Tibial nerve (tissue), 4 donors: ENCODE data around the gene RPS23. TPM values are rescaled to one million over a fixed set of nuclear protein-coding genes. Genes with fewer than 3 reads are reported as not detected.
"Not testable (repeated sequence)": the region's sequence is repeated elsewhere in the genome, so short reads cannot be mapped to it uniquely, and the experiment has no call there.

ENCODE experiments used
- DNase-seq, 2 donors: peaks; one replicate each; pipeline ENCODE4 v3.0.0-alpha.2; 2019; ENCODE audit warnings: low spot score in 2 of 2
- H3K27ac ChIP-seq, 4 donors: fragments of 200-600 bp; sonication (generic) in 3 of 4; one replicate each; pipeline ENCODE4 v1.5.1; 2017 to 2019; ENCODE audit warnings: mild to moderate bottlenecking in 1 of 4
- H3K27me3 ChIP-seq, 2 donors: fragments of 200-600 bp; sonication (generic) in 1 of 2; one replicate each; pipeline versions ENCODE4 v1.5.1 to v1.6.0; 2017 to 2019
- H3K36me3 ChIP-seq, 3 donors: fragments of 200-600 bp; sonication (generic); one replicate each; pipeline ENCODE4 v1.5.1; 2018 to 2019
- H3K4me1 ChIP-seq, 4 donors: fragments of 200-600 bp; sonication (generic) in 3 of 4; one replicate each; pipeline ENCODE4 v1.5.1; 2017 to 2019
- H3K4me3 ChIP-seq, 4 donors: fragments of 200-600 bp; sonication (generic) in 3 of 4; one replicate each; pipeline ENCODE4 v1.5.1; 2017 to 2019; ENCODE audit warnings: mild to moderate bottlenecking in 1 of 4, moderate library complexity in 1 of 4
- H3K9me3 ChIP-seq, 4 donors: fragments of 200-600 bp; sonication (generic) in 3 of 4; one replicate each; pipeline ENCODE4 v1.5.1; 2017 to 2019
- EP300 ChIP-seq, 2 donors: sonication (generic); formaldehyde crosslinking; IDR thresholded peaks; one replicate each; pipeline ENCODE4 v1.6.1; 2017; ENCODE audit warnings: antibody characterized with exemption in 2 of 2, mild to moderate bottlenecking in 1 of 2
- POLR2A ChIP-seq, 2 donors: fragments of 450-650 bp; IDR thresholded peaks; one replicate each; pipeline ENCODE4 v1.6.1; 2017; ENCODE audit warnings: antibody characterized with exemption in 2 of 2, mild to moderate bottlenecking in 2 of 2, moderate library complexity in 2 of 2
- WGBS, 2 donors: methylation state at CpG; one replicate each; pipeline ENCODE4 v1.1.5; 2018; 5-methylcytosine and 5-hydroxymethylcytosine counted together
- total RNA-seq, 4 donors: library from RNA; depleted of rRNA; stranded (reverse); fragments of >200 nt; gene quantifications; one replicate each; pipeline ENCODE4 v1.1.0, GENCODE V29; 2016
- TF ChIP-seq, protein P1 (sequence below), 5 experiments: fragments of 200-600 bp in 3 of 5; fragments of 450-650 bp in 2 of 5; sonication (generic) in 3 of 5; IDR thresholded peaks; one replicate each; pipeline ENCODE4 v1.5.1; 2016 to 2019; ENCODE audit warnings: antibody characterized with exemption in 5 of 5, mild to moderate bottlenecking in 3 of 5, moderate library complexity in 2 of 5

The RPS23 gene
- total RNA-seq, 4 donors from 2014 or later: 1,823 to 2,213 (median 2,095) TPM

DNA sequence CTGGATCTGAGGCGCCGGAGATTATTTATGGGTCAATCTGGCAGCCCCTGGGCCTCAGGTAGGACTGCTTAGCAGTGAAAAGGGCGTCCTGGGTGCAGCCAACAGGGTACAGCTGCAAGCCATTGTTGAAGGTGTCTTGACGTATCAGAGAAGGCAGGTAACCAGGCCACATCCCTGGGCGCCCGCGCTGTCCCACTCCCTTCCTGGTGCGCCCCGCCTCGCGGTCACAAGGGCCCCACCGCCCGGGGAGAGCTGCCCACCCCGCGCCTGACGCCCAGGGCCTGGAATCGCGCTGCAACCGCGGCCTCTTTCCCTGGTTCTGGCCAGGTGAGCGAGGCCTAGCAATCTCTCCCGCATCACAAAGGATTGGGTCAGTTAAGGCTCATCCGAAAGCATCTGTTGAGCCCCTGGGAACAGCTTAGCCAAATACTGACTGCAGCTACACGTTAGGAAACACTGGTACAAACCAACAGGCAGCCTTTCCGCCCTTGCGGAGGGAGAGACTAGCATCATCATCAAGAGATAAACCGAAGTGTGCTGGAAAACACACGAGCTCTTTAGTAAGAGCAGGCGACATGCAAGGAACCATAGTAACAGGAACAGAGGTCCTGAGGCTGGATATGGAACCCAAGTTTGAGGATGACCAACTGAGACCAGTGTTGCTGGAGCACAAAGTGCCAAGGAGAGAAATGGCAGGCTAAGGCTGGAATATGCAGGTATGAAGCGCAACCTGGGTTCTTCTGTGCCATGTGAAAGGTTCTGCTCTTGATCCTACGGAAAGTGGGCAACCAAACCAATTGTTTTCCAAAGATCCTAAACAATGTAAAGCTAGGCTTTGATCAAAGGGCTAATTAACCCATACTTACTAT is 3.6 kb downstream of the RPS23 start:
- 80 to 81% methylated on average over 31 of the region's 31 CpGs for WGBS, 2 donors
- no peaks in the 10 kb centered on the region for H3K27me3 ChIP-seq

DNA sequence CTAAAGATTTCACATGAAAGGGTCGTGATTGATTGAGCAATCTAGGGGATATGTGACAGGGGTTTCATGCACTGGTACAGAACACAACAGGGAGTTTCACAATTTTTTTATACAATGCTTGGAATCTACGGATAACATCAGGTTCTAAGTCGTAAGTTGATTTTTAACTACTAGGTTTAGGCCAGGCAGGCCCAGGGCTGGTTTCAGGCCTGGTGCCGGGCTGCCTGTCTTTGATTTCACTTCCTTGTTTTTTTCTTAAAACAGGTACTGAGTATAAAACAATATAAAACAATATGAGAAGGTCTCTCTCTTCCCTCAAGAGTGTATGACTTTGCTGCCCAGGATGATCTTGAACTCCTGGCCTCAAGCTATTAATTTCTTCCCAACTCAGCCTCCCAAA is 4.7 kb downstream of the RPS23 start:
- WGBS, 2 donors: 83 to 87% methylated on average over 4 of the region's 4 CpGs
- Histone ChIP-seq H3K36me3 (peaks cover 0 to 63% (median 6%) of the 10 kb centered on the region in 3 donors), H3K4me1 (peaks cover 0 to 16% (median 10%) of the 10 kb centered on the region in 4 donors)
- not testable (repeated sequence) for H3K9me3 ChIP-seq, DNase-seq, H3K27ac ChIP-seq, H3K4me3 ChIP-seq, H3K27me3 ChIP-seq

More for the DNA sequence above, 3.6 kb downstream of the RPS23 start:
- H3K4me1 ChIP-seq: peaks cover 0 to 23% (median 13%) of the 10 kb centered on the region in 4 donors
- no peak for TF ChIP-seq EP300 (IDR thresholded peaks at IDR 0.05)
- no peak for TF ChIP-seq POLR2A (IDR thresholded peaks at IDR 0.05)
- TF ChIP-seq, protein P1, sequence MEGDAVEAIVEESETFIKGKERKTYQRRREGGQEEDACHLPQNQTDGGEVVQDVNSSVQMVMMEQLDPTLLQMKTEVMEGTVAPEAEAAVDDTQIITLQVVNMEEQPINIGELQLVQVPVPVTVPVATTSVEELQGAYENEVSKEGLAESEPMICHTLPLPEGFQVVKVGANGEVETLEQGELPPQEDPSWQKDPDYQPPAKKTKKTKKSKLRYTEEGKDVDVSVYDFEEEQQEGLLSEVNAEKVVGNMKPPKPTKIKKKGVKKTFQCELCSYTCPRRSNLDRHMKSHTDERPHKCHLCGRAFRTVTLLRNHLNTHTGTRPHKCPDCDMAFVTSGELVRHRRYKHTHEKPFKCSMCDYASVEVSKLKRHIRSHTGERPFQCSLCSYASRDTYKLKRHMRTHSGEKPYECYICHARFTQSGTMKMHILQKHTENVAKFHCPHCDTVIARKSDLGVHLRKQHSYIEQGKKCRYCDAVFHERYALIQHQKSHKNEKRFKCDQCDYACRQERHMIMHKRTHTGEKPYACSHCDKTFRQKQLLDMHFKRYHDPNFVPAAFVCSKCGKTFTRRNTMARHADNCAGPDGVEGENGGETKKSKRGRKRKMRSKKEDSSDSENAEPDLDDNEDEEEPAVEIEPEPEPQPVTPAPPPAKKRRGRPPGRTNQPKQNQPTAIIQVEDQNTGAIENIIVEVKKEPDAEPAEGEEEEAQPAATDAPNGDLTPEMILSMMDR (IDR thresholded peaks at IDR 0.05): no peak
- H3K4me3 ChIP-seq: no peak overlapping the region
- H3K9me3 ChIP-seq: no peaks in the 10 kb centered on the region
- H3K27ac ChIP-seq: no peak overlapping the region
- H3K36me3 ChIP-seq: peaks cover 0 to 52% (median 6%) of the 10 kb centered on the region in 3 donors
- no peak for DNase-seq

DNA sequence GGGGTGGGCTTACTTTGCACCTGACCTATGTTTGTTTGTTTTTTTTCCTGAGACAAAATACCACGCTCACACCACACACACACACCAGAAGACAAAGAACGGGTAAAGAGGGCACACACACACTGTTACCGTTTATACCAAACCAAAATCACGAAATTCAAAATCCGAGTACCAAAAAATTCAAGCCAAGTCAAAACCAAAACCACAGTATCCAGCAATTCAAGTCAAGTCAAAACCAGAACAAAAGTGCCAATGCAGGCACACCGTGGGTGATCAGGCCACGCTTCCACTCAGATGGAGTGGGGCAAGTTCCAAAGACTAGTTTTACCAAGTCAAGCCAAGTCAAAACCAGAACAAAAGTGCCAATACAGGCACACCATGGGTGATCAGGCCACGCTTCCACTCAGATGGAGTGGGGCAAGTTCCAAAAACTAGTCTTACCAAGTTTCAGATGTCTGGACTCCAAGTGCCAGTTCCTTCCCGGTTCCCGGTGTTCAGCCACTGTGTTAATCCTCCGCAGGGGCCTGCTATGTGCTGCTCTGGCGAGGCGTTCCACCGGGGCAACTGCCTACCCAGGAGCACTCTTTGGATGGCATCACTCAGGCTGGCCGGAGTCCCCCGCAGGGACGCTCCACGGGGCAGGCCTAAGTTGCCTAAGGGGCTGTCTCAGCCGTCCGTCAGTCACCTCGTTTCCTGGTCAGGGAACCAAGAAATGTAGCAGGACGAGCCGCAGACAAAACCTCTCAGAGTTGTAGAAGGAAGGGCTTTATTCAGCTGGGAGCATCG is 5.4 kb downstream of the RPS23 start:
- H3K4me3 ChIP-seq, H3K27me3 ChIP-seq, H3K9me3 ChIP-seq, H3K27ac ChIP-seq, DNase-seq: not testable (repeated sequence)
- Histone ChIP-seq H3K36me3 (peaks cover 0 to 70% (median 6%) of the 10 kb centered on the region in 3 donors), H3K4me1 (peaks cover 0 to 16% (median 10%) of the 10 kb centered on the region in 4 donors)
- WGBS, 2 donors: 84 to 85% methylated on average over 24 of the region's 24 CpGs

DNA sequence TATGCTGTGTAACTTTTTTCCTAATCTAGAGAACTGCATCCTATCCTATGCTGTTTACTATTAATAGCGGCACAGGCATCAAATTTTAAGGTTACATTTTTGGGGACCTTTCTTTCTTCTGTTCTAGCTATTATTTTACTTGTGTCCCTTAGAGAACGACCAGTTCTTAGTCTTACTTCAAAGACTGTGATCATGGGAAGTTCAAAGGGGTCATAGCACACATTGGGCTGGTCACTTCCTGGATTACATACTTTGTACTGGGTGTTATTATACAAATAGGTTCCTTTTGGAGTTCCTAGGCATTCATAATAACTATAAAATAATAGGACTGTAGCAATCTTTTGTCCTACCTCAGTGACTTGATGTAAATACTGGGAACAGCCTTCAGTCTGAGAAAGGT is 8.8 kb downstream of the RPS23 start:
- H3K4me1 ChIP-seq, H3K4me3 ChIP-seq, DNase-seq, H3K9me3 ChIP-seq, H3K27me3 ChIP-seq, H3K27ac ChIP-seq: not testable (repeated sequence)
- 88 to 90% methylated on average over 2 of the region's 2 CpGs for WGBS, 2 donors
- H3K36me3 ChIP-seq: peaks cover 0 to 51% (median under 1%) of the 10 kb centered on the region in 3 donors

DNA sequence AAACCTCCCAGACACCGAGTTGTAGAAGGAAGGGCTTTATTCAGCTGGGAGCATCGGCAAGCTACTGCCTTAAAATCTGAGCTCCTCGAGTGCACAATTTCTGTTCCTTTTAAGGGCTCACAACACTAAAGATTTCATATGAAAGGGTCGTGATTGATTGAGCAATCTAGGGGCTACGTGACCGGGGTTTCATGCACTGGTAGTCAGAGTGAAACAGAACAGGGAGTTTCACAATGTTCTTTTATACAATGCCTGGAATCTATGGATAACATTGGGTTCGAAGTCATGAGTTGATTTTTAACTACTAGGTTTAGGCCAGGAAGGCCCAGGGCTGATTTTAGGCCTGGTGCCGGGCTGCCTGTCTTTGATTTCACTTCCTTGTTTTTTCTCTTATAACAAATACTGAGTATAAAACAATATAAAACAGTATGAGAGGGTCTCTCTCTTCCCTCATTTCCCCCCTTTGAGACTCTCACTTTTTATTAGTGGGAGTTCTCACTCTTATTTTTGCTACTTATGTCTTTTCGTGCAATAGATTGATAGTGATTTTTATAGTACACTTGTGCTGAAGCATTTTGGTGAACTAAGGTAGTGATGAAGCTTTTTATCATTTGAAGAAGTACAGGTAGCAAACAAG is 10.7 kb downstream of the RPS23 start:
- H3K27ac ChIP-seq, H3K27me3 ChIP-seq, H3K4me3 ChIP-seq, DNase-seq, H3K9me3 ChIP-seq, H3K4me1 ChIP-seq: not testable (repeated sequence)
- 96 to 97% methylated on average over 9 of the region's 9 CpGs for WGBS, 2 donors
- peaks cover 0 to 36% (median 0%) of the 10 kb centered on the region in 3 donors for H3K36me3 ChIP-seq

DNA sequence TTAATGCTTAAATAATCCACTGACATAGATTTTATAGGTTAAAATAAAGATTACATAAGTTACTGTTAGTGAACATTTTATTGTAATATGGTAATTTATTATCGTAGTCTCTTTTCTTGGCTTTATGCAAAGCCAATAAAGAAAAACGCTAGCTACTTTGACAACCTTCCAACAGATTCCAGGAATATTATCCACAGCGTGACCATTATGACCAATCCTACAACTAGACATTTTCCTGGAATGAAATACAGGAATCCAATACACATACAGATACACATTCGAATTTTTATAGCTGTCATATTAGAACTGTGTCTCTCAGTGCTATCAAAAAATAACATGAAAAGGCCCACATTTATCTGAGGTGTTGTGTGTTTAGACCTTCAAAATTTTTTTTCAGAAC is 13.1 kb downstream of the RPS23 start:
- no peak for DNase-seq
- H3K27ac ChIP-seq: no peak overlapping the region
- H3K9me3 ChIP-seq: peaks cover 0 to 6% (median 0%) of the 10 kb centered on the region in 4 donors
- TF ChIP-seq POLR2A (IDR thresholded peaks at IDR 0.05) (no peak), EP300 (IDR thresholded peaks at IDR 0.05) (no peak)
- TF ChIP-seq, protein P1 (IDR thresholded peaks at IDR 0.05): no peak
- H3K4me3 ChIP-seq: no peak overlapping the region
- WGBS, 2 donors: 25% methylated on average over 4 of the region's 4 CpGs
- H3K36me3 ChIP-seq: peaks cover 0 to 28% (median 0%) of the 10 kb centered on the region in 3 donors
- H3K4me1 ChIP-seq: no peaks in the 10 kb centered on the region
- no peaks in the 10 kb centered on the region for H3K27me3 ChIP-seq
